Fibroblast of the aortic adventitia (primary cell): Measurements from ENCODE around the gene RET. TPM values are rescaled to one million over a fixed set of nuclear protein-coding genes. Genes with fewer than 3 reads are reported as not detected.

Source experiments
- DNase-seq: peaks from one replicate; pipeline ENCODE4 v3.0.0-alpha.2; 2010; ENCODE audit warnings: low read depth
- H3K4me3 ChIP-seq: 2 replicates; pipeline ENCODE4 v1.5.1; 2011; ENCODE audit warnings: low read depth, mild to moderate bottlenecking, control low read depth, low read length, moderate library complexity
- total RNA-seq: library from RNA; depleted of rRNA; stranded (reverse); fragments of >200 nt; gene quantifications from 2 replicates; pipeline ENCODE4 v1.2.3, GENCODE V29; 2012; ENCODE audit warnings: low replicate concordance
- TF ChIP-seq, protein P1 (sequence below): IDR thresholded peaks from 2 replicates; pipeline ENCODE4 v1.5.1; 2011; ENCODE audit warnings: mild to moderate bottlenecking, low read length, control low read depth, inconsistent platforms; ENCODE audit not compliant: insufficient read depth

Gene RET
- total RNA-seq, 1 donor = 0.27 TPM

GRCh38 chr10:43127442-43127841, 50.6 kb downstream of the RET start:
- TF ChIP-seq, protein P1, sequence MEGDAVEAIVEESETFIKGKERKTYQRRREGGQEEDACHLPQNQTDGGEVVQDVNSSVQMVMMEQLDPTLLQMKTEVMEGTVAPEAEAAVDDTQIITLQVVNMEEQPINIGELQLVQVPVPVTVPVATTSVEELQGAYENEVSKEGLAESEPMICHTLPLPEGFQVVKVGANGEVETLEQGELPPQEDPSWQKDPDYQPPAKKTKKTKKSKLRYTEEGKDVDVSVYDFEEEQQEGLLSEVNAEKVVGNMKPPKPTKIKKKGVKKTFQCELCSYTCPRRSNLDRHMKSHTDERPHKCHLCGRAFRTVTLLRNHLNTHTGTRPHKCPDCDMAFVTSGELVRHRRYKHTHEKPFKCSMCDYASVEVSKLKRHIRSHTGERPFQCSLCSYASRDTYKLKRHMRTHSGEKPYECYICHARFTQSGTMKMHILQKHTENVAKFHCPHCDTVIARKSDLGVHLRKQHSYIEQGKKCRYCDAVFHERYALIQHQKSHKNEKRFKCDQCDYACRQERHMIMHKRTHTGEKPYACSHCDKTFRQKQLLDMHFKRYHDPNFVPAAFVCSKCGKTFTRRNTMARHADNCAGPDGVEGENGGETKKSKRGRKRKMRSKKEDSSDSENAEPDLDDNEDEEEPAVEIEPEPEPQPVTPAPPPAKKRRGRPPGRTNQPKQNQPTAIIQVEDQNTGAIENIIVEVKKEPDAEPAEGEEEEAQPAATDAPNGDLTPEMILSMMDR = no peak
- no peak overlapping the region for H3K4me3 ChIP-seq
- no peak for DNase-seq

DNA sequence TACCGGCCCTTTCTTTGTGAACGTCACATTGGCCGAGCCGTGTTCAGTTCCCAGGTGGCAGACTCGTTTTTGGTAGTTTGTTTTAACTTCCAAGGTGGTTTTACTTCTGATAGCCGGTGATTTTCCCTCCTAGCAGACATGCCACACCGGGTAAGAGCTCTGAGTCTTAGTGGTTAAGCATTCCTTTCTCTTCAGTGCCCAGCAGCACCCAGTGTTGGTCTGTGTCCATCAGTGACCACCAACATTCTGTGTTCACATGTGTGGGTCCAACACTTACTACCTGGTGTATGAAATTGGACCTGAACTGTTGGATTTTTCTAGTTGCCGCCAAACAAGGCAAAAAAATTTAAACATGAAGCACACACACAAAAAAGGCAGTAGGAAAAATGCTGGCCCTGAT, 51.5 kb downstream of the RET start:
- DNase-seq = no peak
- TF ChIP-seq, protein P1 = no peak

GRCh38 chr10:43128958-43129706, 52.3 kb downstream of the RET start:
- H3K4me3 ChIP-seq = no peak overlapping the region
- DNase-seq = peak; percentile 85
- TF ChIP-seq, protein P1 = no peak

More for the DNA sequence above, 51.5 kb downstream of the RET start:
- no peak overlapping the region for H3K4me3 ChIP-seq

DNA sequence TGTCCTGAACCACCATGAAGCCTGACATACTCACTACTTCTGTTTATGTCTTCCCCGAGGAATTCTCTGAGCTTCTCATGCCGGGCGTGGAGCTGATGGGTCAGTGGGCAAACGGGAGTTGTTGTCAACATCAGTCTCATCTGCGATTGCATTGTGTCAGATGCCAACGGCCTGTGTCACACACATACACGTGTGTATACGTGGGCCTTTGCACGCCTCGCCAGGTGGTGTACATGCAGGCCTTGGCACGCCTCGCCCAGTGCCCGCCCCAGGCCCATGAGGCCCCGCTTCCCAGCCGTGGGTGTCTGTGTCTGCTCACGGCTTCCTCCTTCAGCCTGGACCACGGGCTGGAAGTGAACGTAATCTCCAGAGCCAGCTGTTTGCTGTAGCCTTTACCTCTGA, 53.9 kb downstream of the RET start:
- no peak overlapping the region for H3K4me3 ChIP-seq
- TF ChIP-seq, protein P1 = no peak
- DNase-seq = no peak

- TF ChIP-seq, protein P1 = no peak
- no peak overlapping the region for H3K4me3 ChIP-seq
- no peak for DNase-seq
Observed at GRCh38 chr10:43131256-43131655, 54.4 kb downstream of the RET start.

DNA sequence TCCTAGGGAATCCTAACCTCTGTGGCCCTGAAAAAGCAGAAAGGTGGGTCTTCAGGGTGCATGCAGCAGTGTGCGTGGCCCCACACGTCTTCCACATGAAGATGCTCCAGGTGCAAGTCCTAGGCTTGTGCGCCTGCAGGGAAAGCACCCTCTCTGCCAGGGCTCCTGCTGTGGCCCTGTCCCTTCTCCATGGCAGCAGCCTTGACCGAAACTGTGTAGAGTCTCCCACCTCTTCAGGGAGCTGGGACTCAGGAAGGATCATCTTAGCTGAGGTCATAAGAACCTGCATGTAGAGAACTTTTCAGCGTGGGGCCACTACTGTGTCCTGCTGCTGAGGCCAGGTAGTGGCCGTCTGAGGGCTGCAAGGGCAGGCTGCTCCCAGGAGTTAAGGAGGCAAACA, 55.0 kb downstream of the RET start:
- no peak for DNase-seq
- TF ChIP-seq, protein P1 = no peak

More for the DNA sequence above, 55.0 kb downstream of the RET start:
- no peak overlapping the region for H3K4me3 ChIP-seq
